Hepatocyte (in vitro differentiated cells): ENCODE results near the gene MZT1. TPM values are rescaled to one million over a fixed set of nuclear protein-coding genes. Genes with fewer than 3 reads are reported as not detected.

Experiments used
- DNase-seq: peaks from one replicate; pipeline ENCODE4 v3.0.0-alpha.2; 2016; ENCODE audit warnings: low spot score
- H2AFZ ChIP-seq: fragments of 200-600 bp; sonication (generic); 2 replicates; pipeline ENCODE4 v1.6.0; 2016; ENCODE audit warnings: antibody characterized with exemption, mild to moderate bottlenecking
- H3K27ac ChIP-seq: fragments of 200-600 bp; sonication (generic); 2 replicates; pipeline ENCODE4 v1.5.1; 2016; ENCODE audit warnings: mild to moderate bottlenecking
- H3K27me3 ChIP-seq: fragments of 200-600 bp; sonication (generic); 2 replicates; pipeline ENCODE4 v1.6.1; 2016
- H3K36me3 ChIP-seq: fragments of 200-600 bp; sonication (generic); replicated peaks from 2 replicates; pipeline ENCODE4 v1.5.1; 2016; ENCODE audit warnings: low read depth; ENCODE audit not compliant: insufficient read depth
- H3K4me1 ChIP-seq: fragments of 200-600 bp; sonication (generic); 2 replicates; pipeline ENCODE4 v1.5.1; 2016; ENCODE audit warnings: mild to moderate bottlenecking, moderate library complexity; ENCODE audit not compliant: insufficient read depth
- H3K4me2 ChIP-seq: fragments of 200-600 bp; sonication (generic); 2 replicates; pipeline ENCODE4 v1.6.0; 2016
- H3K4me3 ChIP-seq: fragments of 200-600 bp; sonication (generic); 2 replicates; pipeline ENCODE4 v1.5.1; 2016; ENCODE audit warnings: mild to moderate bottlenecking
- H3K79me2 ChIP-seq: fragments of 200-600 bp; sonication (generic); 2 replicates; pipeline ENCODE4 v1.6.0; 2017; ENCODE audit warnings: mild to moderate bottlenecking
- H3K9me2 ChIP-seq: fragments of 200-600 bp; sonication (generic); replicated peaks from 2 replicates; pipeline ENCODE4 v1.6.0; 2017; ENCODE audit warnings: mild to moderate bottlenecking; ENCODE audit not compliant: insufficient read depth
- H3K9me3 ChIP-seq: fragments of 200-600 bp; sonication (generic); 2 replicates; pipeline ENCODE4 v1.5.1; 2016; ENCODE audit warnings: low read depth, mild to moderate bottlenecking
- H4K20me1 ChIP-seq: fragments of 200-600 bp; sonication (generic); 2 replicates; pipeline ENCODE4 v1.6.0; 2016; ENCODE audit warnings: mild to moderate bottlenecking; ENCODE audit not compliant: insufficient read depth, poor library complexity, severe bottlenecking
- CTCF ChIP-seq: fragments of 200-600 bp; sonication (generic); IDR thresholded peaks from 2 replicates; pipeline ENCODE4 v1.5.1; 2016; ENCODE audit warnings: antibody characterized with exemption, mild to moderate bottlenecking; ENCODE audit not compliant: poor library complexity
- EZH2 ChIP-seq: fragments of 200-600 bp; sonication (generic); IDR thresholded peaks from 2 replicates; pipeline ENCODE4 v1.6.1; 2016; ENCODE audit warnings: antibody characterized with exemption, mild to moderate bottlenecking, borderline replicate concordance
- EZH2phosphoT487 ChIP-seq: fragments of 200-600 bp; sonication (generic); IDR thresholded peaks from one replicate; pipeline ENCODE4 v1.6.1; 2018; ENCODE audit warnings: antibody characterized with exemption, mild to moderate bottlenecking, low read depth, moderate library complexity; ENCODE audit not compliant: unreplicated experiment, severe bottlenecking
- WGBS: methylation state at CpG from one replicate; pipeline ENCODE4 v1.1.6; 2016; ENCODE audit warnings: low lambda C conversion rate; ENCODE audit errors: missing lambda C conversion rate; 5-methylcytosine and 5-hydroxymethylcytosine counted together
- polyA plus RNA-seq: library from polyadenylated mRNA; unstranded; fragments of >200 nt; fragmentation: Nextera tagmentation; extraction: Ambion mirVana; gene quantifications from 2 replicates; pipeline ENCODE4 v1.2.1, GENCODE V29; 2016
- total RNA-seq: library from RNA; depleted of rRNA; stranded (reverse); fragments of >200 nt; gene quantifications from 2 replicates; pipeline ENCODE4 v1.2.3, GENCODE V29; 2014

The MZT1 gene
- total and polyA plus RNA-seq, 2 experiments from 2014 or later = 8.9 to 14.8 TPM

GRCh38 chr13:72760189-72760588 lies 32.8 kb upstream of the MZT1 start:
- DNase-seq = no peak
- H3K36me3 ChIP-seq = peaks cover 14% of the 10 kb centered on the region

GRCh38 chr13:72757792-72758535 lies 30.5 kb upstream of the MZT1 start:
- 71% methylated on average over 4 of the region's 4 CpGs for WGBS
- TF ChIP-seq EZH2 = no peak
- TF ChIP-seq EZH2phosphoT487 = no peak
- no peak for TF ChIP-seq CTCF
- H3K36me3 ChIP-seq = peaks cover 14% of the 10 kb centered on the region
- no peaks in the 10 kb centered on the region for H3K79me2 ChIP-seq
- no peaks in the 10 kb centered on the region for H4K20me1 ChIP-seq
- no peaks in the 10 kb centered on the region for H3K27me3 ChIP-seq
- H3K4me1 ChIP-seq = no peaks in the 10 kb centered on the region
- H3K9me2 ChIP-seq = no peaks in the 10 kb centered on the region
- H3K27ac ChIP-seq = no peak overlapping the region
- no peak overlapping the region for H2AFZ ChIP-seq
- no peak overlapping the region for H3K4me3 ChIP-seq
- no peak overlapping the region for H3K4me2 ChIP-seq
- DNase-seq = no peak
- H3K9me3 ChIP-seq = no peaks in the 10 kb centered on the region

More at GRCh38 chr13:72760189-72760588, 32.8 kb upstream of the MZT1 start:
- no peaks in the 10 kb centered on the region for H3K79me2 ChIP-seq
- no peaks in the 10 kb centered on the region for H3K4me1 ChIP-seq
- H3K27me3 ChIP-seq = no peaks in the 10 kb centered on the region
- no peak overlapping the region for H3K4me3 ChIP-seq
- H3K4me2 ChIP-seq = no peak overlapping the region
- no peak overlapping the region for H2AFZ ChIP-seq
- WGBS = 70% methylated on average over 3 of the region's 3 CpGs
- no peaks in the 10 kb centered on the region for H3K9me3 ChIP-seq
- no peaks in the 10 kb centered on the region for H4K20me1 ChIP-seq
- H3K27ac ChIP-seq = no peak overlapping the region
- TF ChIP-seq EZH2phosphoT487 (no peak), CTCF (no peak), EZH2 (no peak)
- no peaks in the 10 kb centered on the region for H3K9me2 ChIP-seq

- TF ChIP-seq EZH2 = no peak
- no peak for TF ChIP-seq CTCF
- TF ChIP-seq EZH2phosphoT487 = no peak
- no peak overlapping the region for H3K4me2 ChIP-seq
- no peaks in the 10 kb centered on the region for H3K9me3 ChIP-seq
- H3K27me3 ChIP-seq = no peaks in the 10 kb centered on the region
- no peaks in the 10 kb centered on the region for H3K79me2 ChIP-seq
- H3K4me1 ChIP-seq = no peaks in the 10 kb centered on the region
- peaks cover 5% of the 10 kb centered on the region for H3K36me3 ChIP-seq
- H3K4me3 ChIP-seq = no peak overlapping the region
- no peaks in the 10 kb centered on the region for H4K20me1 ChIP-seq
- H3K27ac ChIP-seq = no peak overlapping the region
- no peaks in the 10 kb centered on the region for H3K9me2 ChIP-seq
- 86% methylated on average over 6 of the region's 6 CpGs for WGBS
- DNase-seq = no peak
- H2AFZ ChIP-seq = no peak overlapping the region
Observed at GRCh38 chr13:72754111-72754510, 26.7 kb upstream of the MZT1 start.
